Subcutaneous abdominal adipose tissue (tissue), 5 donors: Measurements from ENCODE around the gene UBE2QL1.

Experiments used
- H3K27ac ChIP-seq: one replicate; pipeline ENCODE4 v1.7.0; 2013; ENCODE audit warnings: low read depth, mild to moderate bottlenecking, inconsistent platforms, low read length, moderate library complexity
- H3K27me3 ChIP-seq, 5 donors: one replicate each; pipeline ENCODE4 v1.7.0; 2013; ENCODE audit warnings: low read length in 5 of 5, inconsistent platforms in 1 of 5; ENCODE audit not compliant: control insufficient read depth in 5 of 5, insufficient read depth in 4 of 5
- H3K36me3 ChIP-seq, 5 donors: one replicate each; pipeline ENCODE4 v1.7.0; 2013; ENCODE audit warnings: low read length in 5 of 5; ENCODE audit not compliant: control insufficient read depth in 5 of 5, insufficient read depth in 5 of 5
- H3K4me1 ChIP-seq, 5 donors: one replicate each; pipeline ENCODE4 v1.7.0; 2013; ENCODE audit warnings: low read length in 5 of 5, mild to moderate bottlenecking in 3 of 5, moderate library complexity in 1 of 5; ENCODE audit not compliant: control insufficient read depth in 5 of 5, insufficient read depth in 5 of 5
- H3K4me3 ChIP-seq, 5 donors: one replicate each; pipeline ENCODE4 v1.7.0; 2013; ENCODE audit warnings: low read length in 5 of 5, low read depth in 1 of 5
- H3K9ac ChIP-seq, 5 donors: one replicate each; pipeline ENCODE4 v1.7.0; 2013; ENCODE audit warnings: low read length in 5 of 5, mild to moderate bottlenecking in 4 of 5, moderate library complexity in 3 of 5
- H3K9me3 ChIP-seq, 5 donors: one replicate each; pipeline ENCODE4 v1.7.0; 2013; ENCODE audit warnings: low read length in 5 of 5; ENCODE audit not compliant: control insufficient read depth in 5 of 5
- donor health status: healthy.
- donor health status: healthy.
- donor health status: healthy.
- donor health status: healthy.
- donor health status: healthy.

Gene UBE2QL1

GRCh38 chr5:6472792-6473191 lies 24.1 kb downstream of the UBE2QL1 start:
- Histone ChIP-seq H3K27me3 (peaks cover 0 to 23% (median 11%) of the 10 kb centered on the region in 5 donors), H3K9ac (no peak overlapping the region), H3K4me1 (no peaks in the 10 kb centered on the region), H3K36me3 (no peaks in the 10 kb centered on the region), H3K4me3 (no peak overlapping the region), H3K9me3 (peaks cover 0 to 9% (median 4%) of the 10 kb centered on the region in 5 donors), H3K27ac (no peak overlapping the region)

- H3K4me1 ChIP-seq, result no peaks in the 10 kb centered on the region
- peaks cover 0 to 19% (median 11%) of the 10 kb centered on the region in 5 donors for H3K27me3 ChIP-seq
Observed at GRCh38 chr5:6473284-6473683, 24.6 kb downstream of the UBE2QL1 start.

GRCh38 chr5:6475626-6476312 lies 27.1 kb downstream of the UBE2QL1 start:
- Histone ChIP-seq H3K4me3 (no peak overlapping the region), H3K9ac (no peak overlapping the region), H3K27me3 (peaks cover 0 to 14% (median 7%) of the 10 kb centered on the region in 5 donors), H3K27ac (no peak overlapping the region), H3K36me3 (no peaks in the 10 kb centered on the region), H3K4me1 (no peaks in the 10 kb centered on the region), H3K9me3 (peaks cover 0 to 9% (median 4%) of the 10 kb centered on the region in 5 donors)

More at GRCh38 chr5:6473284-6473683, 24.6 kb downstream of the UBE2QL1 start:
- Histone ChIP-seq H3K9me3 (peaks cover 0 to 9% (median 4%) of the 10 kb centered on the region in 5 donors), H3K9ac (no peak overlapping the region), H3K4me3 (no peak overlapping the region), H3K36me3 (no peaks in the 10 kb centered on the region), H3K27ac (no peak overlapping the region)

GRCh38 chr5:6476313-6476661 lies 27.6 kb downstream of the UBE2QL1 start:
- no peak overlapping the region for H3K27ac ChIP-seq
- H3K4me3 ChIP-seq, result no peak overlapping the region
- no peaks in the 10 kb centered on the region for H3K36me3 ChIP-seq
- no peaks in the 10 kb centered on the region for H3K4me1 ChIP-seq
- peaks cover 0 to 14% (median 7%) of the 10 kb centered on the region in 5 donors for H3K27me3 ChIP-seq
- peaks cover 0 to 10% (median 2%) of the 10 kb centered on the region in 5 donors for H3K9me3 ChIP-seq
- H3K9ac ChIP-seq, result no peak overlapping the region

GRCh38 chr5:6478793-6479192 lies 30.1 kb downstream of the UBE2QL1 start:
- Histone ChIP-seq H3K36me3 (no peaks in the 10 kb centered on the region), H3K27ac (no peak overlapping the region), H3K4me1 (no peaks in the 10 kb centered on the region), H3K9ac (no peak overlapping the region), H3K9me3 (peaks cover 0 to 3% (median 0%) of the 10 kb centered on the region in 5 donors), H3K4me3 (no peak overlapping the region), H3K27me3 (peaks cover 0 to 14% (median 7%) of the 10 kb centered on the region in 5 donors)

- Histone ChIP-seq H3K9me3 (peaks cover 0 to 3% (median 0%) of the 10 kb centered on the region in 5 donors), H3K27ac (no peak overlapping the region), H3K27me3 (peaks cover 0 to 14% (median 5%) of the 10 kb centered on the region in 5 donors), H3K36me3 (no peaks in the 10 kb centered on the region), H3K4me3 (no peak overlapping the region), H3K4me1 (no peaks in the 10 kb centered on the region), H3K9ac (no peak overlapping the region)
Observed at GRCh38 chr5:6480133-6481051, 31.7 kb downstream of the UBE2QL1 start.

GRCh38 chr5:6482735-6483134 lies 34.1 kb downstream of the UBE2QL1 start:
- H3K9ac ChIP-seq, result no peak overlapping the region
- peaks cover 0 to 3% (median 0%) of the 10 kb centered on the region in 5 donors for H3K9me3 ChIP-seq
- no peaks in the 10 kb centered on the region for H3K4me1 ChIP-seq
- no peak overlapping the region for H3K4me3 ChIP-seq
- peaks cover 0 to 5% (median 0%) of the 10 kb centered on the region in 5 donors for H3K27me3 ChIP-seq
- no peak overlapping the region for H3K27ac ChIP-seq
- no peaks in the 10 kb centered on the region for H3K36me3 ChIP-seq

GRCh38 chr5:6483880-6484382 lies 35.3 kb downstream of the UBE2QL1 start:
- no peak overlapping the region for H3K27ac ChIP-seq
- H3K4me3 ChIP-seq, result no peak overlapping the region
- H3K4me1 ChIP-seq, result no peaks in the 10 kb centered on the region
- peaks cover 0 to 3% (median 0%) of the 10 kb centered on the region in 5 donors for H3K9me3 ChIP-seq
- H3K27me3 ChIP-seq, result peaks cover 0 to 5% (median 0%) of the 10 kb centered on the region in 5 donors
- H3K9ac ChIP-seq, result no peak overlapping the region
- H3K36me3 ChIP-seq, result no peaks in the 10 kb centered on the region

GRCh38 chr5:6484446-6484845 lies 35.8 kb downstream of the UBE2QL1 start:
- no peaks in the 10 kb centered on the region for H3K4me1 ChIP-seq
- H3K9me3 ChIP-seq, result peaks cover 0 to 3% (median 0%) of the 10 kb centered on the region in 5 donors
- peaks cover 0 to 5% (median 0%) of the 10 kb centered on the region in 5 donors for H3K27me3 ChIP-seq
- H3K4me3 ChIP-seq, result no peak overlapping the region
- H3K27ac ChIP-seq, result no peak overlapping the region
- no peaks in the 10 kb centered on the region for H3K36me3 ChIP-seq
- H3K9ac ChIP-seq, result no peak overlapping the region

- H3K9ac ChIP-seq, result no peak overlapping the region
- no peak overlapping the region for H3K27ac ChIP-seq
- H3K27me3 ChIP-seq, result peaks cover 0 to 5% (median 0%) of the 10 kb centered on the region in 5 donors
Observed at GRCh38 chr5:6484899-6485298, 36.2 kb downstream of the UBE2QL1 start.

More at GRCh38 chr5:6484899-6485298, 36.2 kb downstream of the UBE2QL1 start:
- Histone ChIP-seq H3K4me3 (no peak overlapping the region), H3K4me1 (no peaks in the 10 kb centered on the region), H3K36me3 (no peaks in the 10 kb centered on the region), H3K9me3 (peaks cover 0 to 3% (median 0%) of the 10 kb centered on the region in 5 donors)
